ENCODE results near the gene BECN2. TPM values are rescaled to one million over a fixed set of nuclear protein-coding genes. Genes with fewer than 3 reads are reported as not detected.

The BECN2 gene
- total RNA-seq, 2 experiments from 2014 or later, result not detected

GRCh38 chr1:241994171-241994570, 36.6 kb downstream of the BECN2 start:
- POLR2A ChIA-PET, result no interaction called here
- Mint-ChIP-seq H3K36me3 (no peaks in the 10 kb centered on the region), H3K4me3 (no peak overlapping the region), H3K27me3 (peaks cover 3% of the 10 kb centered on the region), H3K27ac (no peak overlapping the region), H3K9me3 (no peaks in the 10 kb centered on the region), H3K4me1 (peaks cover 5% of the 10 kb centered on the region)
- DNase-seq (no peak), ATAC-seq (ENCODE audit: low read depth) (no peak)

GRCh38 chr1:241997401-241997998, 39.9 kb downstream of the BECN2 start:
- POLR2A ChIA-PET, result no interaction called here
- Mint-ChIP-seq H3K27ac (no peak overlapping the region), H3K4me3 (no peak overlapping the region), H3K4me1 (peaks cover 5% of the 10 kb centered on the region), H3K27me3 (peaks cover 2% of the 10 kb centered on the region), H3K36me3 (no peaks in the 10 kb centered on the region), H3K9me3 (no peaks in the 10 kb centered on the region)
- no peak for DNase-seq
- ATAC-seq (ENCODE audit: low read depth), result no peak

- peak; percentile 90 for ATAC-seq (ENCODE audit: low read depth)
- POLR2A ChIA-PET, result no interaction called here
- Mint-ChIP-seq H3K4me3 (peak overlapping the region; percentile 74), H3K27me3 (peaks cover 2% of the 10 kb centered on the region), H3K9me3 (no peaks in the 10 kb centered on the region), H3K27ac (no peak overlapping the region), H3K4me1 (peaks cover 5% of the 10 kb centered on the region), H3K36me3 (no peaks in the 10 kb centered on the region)
- peak; percentile 67 for DNase-seq
Measured at GRCh38 chr1:241998412-241998921, 40.9 kb downstream of the BECN2 start.

GRCh38 chr1:241999026-241999425, 41.5 kb downstream of the BECN2 start, which contains the start of gene MAP1LC3C:
Gene MAP1LC3C, minus strand, starts transcription at chr1:241999098. Its CDS starts 90 bp downstream, at chr1:241999008.
- Mint-ChIP-seq H3K36me3 (no peaks in the 10 kb centered on the region), H3K4me1 (peaks cover 5% of the 10 kb centered on the region), H3K27ac (no peak within 1 kb of the TSS), H3K27me3 (peaks cover 2% of the 10 kb centered on the region), H3K9me3 (no peaks in the 10 kb centered on the region), H3K4me3 (peak within 1 kb of the TSS; percentile 74)
- DNase-seq (no peak), ATAC-seq (ENCODE audit: low read depth) (no peak)
- POLR2A ChIA-PET, result no interaction called here

- no peaks in the 10 kb centered on the region for H3K9me3 Mint-ChIP-seq
- no peak overlapping the region for H3K27ac Mint-ChIP-seq
- H3K4me1 Mint-ChIP-seq, result peaks cover 5% of the 10 kb centered on the region
- ATAC-seq (ENCODE audit: low read depth), result no peak
- POLR2A ChIA-PET, result no interaction called here
- no peak for DNase-seq
- H3K27me3 Mint-ChIP-seq, result peaks cover 2% of the 10 kb centered on the region
- no peak overlapping the region for H3K4me3 Mint-ChIP-seq
- no peaks in the 10 kb centered on the region for H3K36me3 Mint-ChIP-seq
Measured at GRCh38 chr1:242000434-242000833, 42.9 kb downstream of the BECN2 start.

GRCh38 chr1:242002072-242002471, 44.5 kb downstream of the BECN2 start:
- H3K4me3 Mint-ChIP-seq, result no peak overlapping the region
- peaks cover 6% of the 10 kb centered on the region for H3K27me3 Mint-ChIP-seq
- H3K9me3 Mint-ChIP-seq, result no peaks in the 10 kb centered on the region
- H3K36me3 Mint-ChIP-seq, result no peaks in the 10 kb centered on the region
- peaks cover 5% of the 10 kb centered on the region for H3K4me1 Mint-ChIP-seq
- ATAC-seq (ENCODE audit: low read depth) (no peak), DNase-seq (no peak)
- POLR2A ChIA-PET, result no interaction called here
- H3K27ac Mint-ChIP-seq, result no peak overlapping the region

- Mint-ChIP-seq H3K4me1 (peaks cover 5% of the 10 kb centered on the region), H3K27ac (no peak overlapping the region), H3K9me3 (no peaks in the 10 kb centered on the region), H3K36me3 (no peaks in the 10 kb centered on the region), H3K27me3 (peaks cover 6% of the 10 kb centered on the region), H3K4me3 (no peak overlapping the region)
- POLR2A ChIA-PET, result no interaction called here
- no peak for DNase-seq
- ATAC-seq (ENCODE audit: low read depth), result no peak
Measured at GRCh38 chr1:242002510-242002909, 44.9 kb downstream of the BECN2 start.

- Mint-ChIP-seq H3K4me1 (no peaks in the 10 kb centered on the region), H3K27me3 (peaks cover 14% of the 10 kb centered on the region), H3K4me3 (no peak overlapping the region)
Measured at GRCh38 chr1:242004751-242005495, 47.4 kb downstream of the BECN2 start.

GRCh38 chr1:242005866-242006535, 48.4 kb downstream of the BECN2 start:
- DNase-seq, result no peak
- Mint-ChIP-seq H3K9me3 (no peaks in the 10 kb centered on the region), H3K4me3 (no peak overlapping the region), H3K4me1 (no peaks in the 10 kb centered on the region), H3K27me3 (peaks cover 14% of the 10 kb centered on the region), H3K27ac (no peak overlapping the region), H3K36me3 (no peaks in the 10 kb centered on the region)
- POLR2A ChIA-PET, result no interaction called here
- no peak for ATAC-seq (ENCODE audit: low read depth)

More at GRCh38 chr1:242004751-242005495, 47.4 kb downstream of the BECN2 start:
- H3K27ac Mint-ChIP-seq, result no peak overlapping the region
- no peaks in the 10 kb centered on the region for H3K9me3 Mint-ChIP-seq
- H3K36me3 Mint-ChIP-seq, result no peaks in the 10 kb centered on the region
- DNase-seq (no peak), ATAC-seq (ENCODE audit: low read depth) (no peak)
- POLR2A ChIA-PET, result no interaction called here

GRCh38 chr1:242006976-242007375, 49.4 kb downstream of the BECN2 start:
- H3K27ac Mint-ChIP-seq, result no peak overlapping the region
- H3K36me3 Mint-ChIP-seq, result no peaks in the 10 kb centered on the region
- H3K4me3 Mint-ChIP-seq, result no peak overlapping the region
- peaks cover 12% of the 10 kb centered on the region for H3K27me3 Mint-ChIP-seq
- ATAC-seq (ENCODE audit: low read depth), result no peak
- no peaks in the 10 kb centered on the region for H3K4me1 Mint-ChIP-seq
- POLR2A ChIA-PET, result no interaction called here
- no peaks in the 10 kb centered on the region for H3K9me3 Mint-ChIP-seq
- DNase-seq, result no peak

Other genes starting within 250 kb of the BECN2 start
- gene EXO1, start 109.6 kb upstream of the BECN2 start, total RNA-seq, result 10 to 100 TPM; 29.0 to 32.7 TPM
- gene MAP1LC3C, start 41.3 kb downstream of the BECN2 start, total RNA-seq, result not detected